ENCODE measurements around the gene SGPL1. TPM values are rescaled to one million over a fixed set of nuclear protein-coding genes. Genes with fewer than 3 reads are reported as not detected.

The SGPL1 gene
- total and polyA plus RNA-seq, 12 donors: 3.7 to 20.3 (median 12.6) TPM

DNA sequence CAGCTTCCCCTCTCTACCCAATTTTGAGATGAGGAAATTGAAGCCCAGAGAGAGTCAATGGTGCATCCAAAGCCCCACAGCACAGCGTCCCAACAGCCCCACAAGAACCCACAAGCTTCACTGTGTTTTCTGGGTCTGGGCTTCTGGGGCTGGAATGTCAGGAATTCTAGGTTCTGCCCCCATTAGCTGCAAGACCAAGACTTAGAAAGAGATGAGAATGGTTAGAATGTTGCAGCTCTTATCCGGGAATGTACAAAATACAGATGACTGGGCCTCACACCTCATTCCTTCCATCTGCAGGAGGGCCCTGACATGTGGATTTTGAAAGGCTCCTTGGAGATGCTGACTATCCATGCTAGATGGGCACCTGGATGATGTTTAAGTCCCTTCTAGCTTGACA lies 6.0 kb upstream of the SGPL1 start:
- no peaks in the 10 kb centered on the region for H3K9me3 ChIP-seq
- ATAC-seq (no peak), DNase-seq (no peak)
- H3K36me3 ChIP-seq: no peaks in the 10 kb centered on the region
- H3K27ac ChIP-seq: no peak overlapping the region
- intact Hi-C loops (cut with DNase I): loop anchor here in 2 of 10 donors (5.0 kb wide), 2 partner anchors 68 to 73 kb away; no protein-coding TSS in a partner anchor
- H3K27me3 ChIP-seq: no peaks in the 10 kb centered on the region
- 95 to 96% methylated on average over 2 of the region's 2 CpGs for WGBS, 2 donors
- no peak overlapping the region for H3K4me3 ChIP-seq
- TF ChIP-seq, protein P1, sequence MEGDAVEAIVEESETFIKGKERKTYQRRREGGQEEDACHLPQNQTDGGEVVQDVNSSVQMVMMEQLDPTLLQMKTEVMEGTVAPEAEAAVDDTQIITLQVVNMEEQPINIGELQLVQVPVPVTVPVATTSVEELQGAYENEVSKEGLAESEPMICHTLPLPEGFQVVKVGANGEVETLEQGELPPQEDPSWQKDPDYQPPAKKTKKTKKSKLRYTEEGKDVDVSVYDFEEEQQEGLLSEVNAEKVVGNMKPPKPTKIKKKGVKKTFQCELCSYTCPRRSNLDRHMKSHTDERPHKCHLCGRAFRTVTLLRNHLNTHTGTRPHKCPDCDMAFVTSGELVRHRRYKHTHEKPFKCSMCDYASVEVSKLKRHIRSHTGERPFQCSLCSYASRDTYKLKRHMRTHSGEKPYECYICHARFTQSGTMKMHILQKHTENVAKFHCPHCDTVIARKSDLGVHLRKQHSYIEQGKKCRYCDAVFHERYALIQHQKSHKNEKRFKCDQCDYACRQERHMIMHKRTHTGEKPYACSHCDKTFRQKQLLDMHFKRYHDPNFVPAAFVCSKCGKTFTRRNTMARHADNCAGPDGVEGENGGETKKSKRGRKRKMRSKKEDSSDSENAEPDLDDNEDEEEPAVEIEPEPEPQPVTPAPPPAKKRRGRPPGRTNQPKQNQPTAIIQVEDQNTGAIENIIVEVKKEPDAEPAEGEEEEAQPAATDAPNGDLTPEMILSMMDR (IDR thresholded peaks at IDR 0.05): no peak
- H3K4me1 ChIP-seq: peaks cover 0 to 8% (median 0%) of the 10 kb centered on the region in 9 donors

DNA sequence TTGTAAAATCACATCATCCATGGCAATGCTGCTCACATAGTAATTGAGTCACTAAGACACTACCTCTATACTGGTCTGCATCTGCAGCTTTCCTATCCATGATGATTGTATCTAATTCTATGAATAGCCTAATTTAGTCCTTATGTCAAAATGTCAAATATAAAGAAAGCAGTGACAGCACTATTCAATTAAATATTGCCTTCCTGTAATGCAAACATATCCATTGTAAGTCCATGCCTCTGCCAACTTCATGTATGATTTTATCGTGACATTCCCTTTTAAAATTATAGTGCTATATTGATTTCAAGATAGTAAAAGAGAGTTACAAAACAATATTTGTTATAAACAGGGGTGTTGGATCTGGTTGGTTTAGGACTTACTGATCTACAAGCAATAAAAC lies 4.8 kb upstream of the SGPL1 start:
- no peak overlapping the region for H3K27ac ChIP-seq
- WGBS, 2 donors: 0 to 42% methylated on average over 1 of the region's 1 CpG
- peaks cover 0 to 8% (median 3%) of the 10 kb centered on the region in 9 donors for H3K4me1 ChIP-seq
- no peaks in the 10 kb centered on the region for H3K36me3 ChIP-seq
- DNase-seq (no peak), ATAC-seq (no peak)
- no peaks in the 10 kb centered on the region for H3K27me3 ChIP-seq
- intact Hi-C loops (cut with DNase I): loop anchor here in 2 of 10 donors (5.0 kb wide), 2 partner anchors 66 to 71 kb away; no protein-coding TSS in a partner anchor
- H3K9me3 ChIP-seq: no peaks in the 10 kb centered on the region
- TF ChIP-seq, protein P1 (IDR thresholded peaks at IDR 0.05): no peak
- H3K4me3 ChIP-seq: no peak overlapping the region

DNA sequence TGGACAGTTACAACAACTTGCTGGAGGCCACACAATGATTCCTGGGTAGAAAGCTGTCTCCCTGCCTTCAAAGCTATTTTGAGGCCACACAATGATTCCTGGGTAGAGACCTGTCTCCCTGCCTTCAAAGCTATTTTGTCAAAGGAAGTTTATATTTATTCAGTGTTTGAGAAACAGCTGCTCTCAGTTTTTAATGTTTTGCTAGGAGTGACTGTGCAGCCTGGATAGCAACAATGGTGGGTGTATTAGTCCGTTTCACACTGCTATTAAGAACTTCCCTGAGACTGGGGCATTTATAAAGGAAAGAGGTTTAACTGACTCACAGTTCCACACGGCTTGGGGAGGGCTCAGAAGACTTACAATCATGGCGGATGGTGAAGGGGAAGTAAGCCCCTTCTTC lies 3.9 kb upstream of the SGPL1 start:
- DNase-seq (no peak), ATAC-seq (no peak)
- TF ChIP-seq, protein P1 (IDR thresholded peaks at IDR 0.05): no peak
- Histone ChIP-seq H3K27me3 (no peaks in the 10 kb centered on the region), H3K27ac (no peak overlapping the region), H3K4me1 (peaks cover 0 to 15% (median 7%) of the 10 kb centered on the region in 9 donors), H3K36me3 (no peaks in the 10 kb centered on the region), H3K9me3 (no peaks in the 10 kb centered on the region), H3K4me3 (no peak overlapping the region)
- intact Hi-C loops (cut with DNase I): loop anchor here in 2 of 10 donors (5.0 kb wide), 2 partner anchors 65 to 70 kb away; no protein-coding TSS in a partner anchor
- 82 to 83% methylated on average over 3 of the region's 3 CpGs for WGBS, 2 donors

DNA sequence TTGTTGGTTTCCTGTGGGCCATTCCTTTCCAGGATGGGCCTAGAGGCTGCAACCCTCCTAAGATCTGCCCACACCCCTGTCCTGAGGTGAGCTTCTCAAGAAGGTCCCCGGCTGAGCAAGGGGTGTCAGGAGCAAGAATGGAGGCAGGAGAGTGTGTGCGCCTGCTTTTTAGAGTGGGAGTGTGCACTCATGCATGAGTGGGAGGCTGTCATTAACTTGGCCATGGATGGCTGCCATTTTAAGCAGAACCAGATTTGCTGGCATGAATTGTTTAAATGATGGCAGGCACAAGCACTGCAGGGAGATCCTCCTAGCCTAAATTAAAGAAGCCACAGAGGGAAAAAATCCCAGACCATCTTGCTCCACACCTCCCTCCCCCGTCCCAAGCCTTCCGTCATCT lies 2.9 kb upstream of the SGPL1 start:
- H3K4me3 ChIP-seq: no peak overlapping the region
- H3K9me3 ChIP-seq: no peaks in the 10 kb centered on the region
- intact Hi-C loops (cut with DNase I): loop anchor here in 2 of 10 donors (5.0 kb wide), 2 partner anchors 64 to 69 kb away; no protein-coding TSS in a partner anchor
- H3K36me3 ChIP-seq: peaks cover 0 to 8% (median 0%) of the 10 kb centered on the region in 9 donors
- peaks cover 0 to 21% (median 9%) of the 10 kb centered on the region in 9 donors for H3K4me1 ChIP-seq
- DNase-seq (no peak), ATAC-seq (no peak)
- 93 to 95% methylated on average over 4 of the region's 4 CpGs for WGBS, 2 donors
- TF ChIP-seq, protein P1 (IDR thresholded peaks at IDR 0.05): no peak
- H3K27ac ChIP-seq: no peak overlapping the region
- no peaks in the 10 kb centered on the region for H3K27me3 ChIP-seq

Measured in heart right ventricle (tissue), 16 donors.